Activated naive CD8-positive, alpha-beta T cell treated with anti-CD3 and anti-CD28 coated beads, Interleukin-2, amount 10 ng/mL, durations not matched to agents 7 days and 5 days (primary cell): Measurements from ENCODE around the gene ZNF414. TPM values are rescaled to one million over a fixed set of nuclear protein-coding genes. Genes with fewer than 3 reads are reported as not detected.

ENCODE experiments used
- ATAC-seq: fragments of 150-1000 bp; cut with Tn5 transposase; one replicate; pipeline ENCODE4 v1.10.0; 2021; ENCODE audit warnings: low read depth, moderate library complexity
- POLR2A ChIA-PET: fragments of 350-600 bp; sonication (Branson Sonifier 250); formaldehyde crosslinking; loops from one replicate; lab custom pipeline; 2021; ENCODE audit warnings: antibody characterized with exemption; lab: Charles Lee
- DNase-seq: peaks from one replicate; pipeline ENCODE4 v3.0.0; 2021
- H3K27ac Mint-ChIP-seq: one replicate; pipeline ENCODE4 v1.8.0; 2022; ENCODE audit warnings: mild to moderate bottlenecking, mixed read lengths
- H3K27me3 Mint-ChIP-seq: one replicate; pipeline ENCODE4 v1.8.0; 2022; ENCODE audit warnings: mild to moderate bottlenecking, moderate library complexity, mixed read lengths
- H3K36me3 Mint-ChIP-seq: one replicate; pipeline ENCODE4 v1.8.0; 2021; ENCODE audit warnings: mild to moderate bottlenecking, mixed read lengths
- H3K4me1 Mint-ChIP-seq: one replicate; pipeline ENCODE4 v1.8.0; 2021; ENCODE audit warnings: mixed read lengths
- H3K4me3 Mint-ChIP-seq: one replicate; pipeline ENCODE4 v1.8.0; 2022; ENCODE audit warnings: mild to moderate bottlenecking, moderate library complexity, mixed read lengths
- H3K9me3 Mint-ChIP-seq: one replicate; pipeline ENCODE4 v1.8.0; 2021; ENCODE audit warnings: mixed read lengths
- total RNA-seq, 2 experiments: library from RNA; stranded (reverse); gene quantifications; one replicate each; pipeline ENCODE4 v1.2.3, GENCODE V29; 2021

Gene ZNF414
- total RNA-seq, 2 experiments from 2014 or later = 38.2 to 40.5 TPM

- Mint-ChIP-seq H3K9me3 (no peaks in the 10 kb centered on the region), H3K4me1 (peaks cover 30% of the 10 kb centered on the region), H3K27me3 (no peaks in the 10 kb centered on the region), H3K4me3 (no peak overlapping the region), H3K36me3 (peaks cover 45% of the 10 kb centered on the region), H3K27ac (no peak overlapping the region)
- POLR2A ChIA-PET = no interaction called here
- ATAC-seq (no peak), DNase-seq (no peak)
Measured at GRCh38 chr19:8468124-8468523, 45.8 kb downstream of the ZNF414 start.

- H3K4me1 Mint-ChIP-seq = peaks cover 25% of the 10 kb centered on the region
- ATAC-seq (no peak), DNase-seq (no peak)
- H3K4me3 Mint-ChIP-seq = no peak overlapping the region
- H3K36me3 Mint-ChIP-seq = peaks cover 46% of the 10 kb centered on the region
- no peaks in the 10 kb centered on the region for H3K27me3 Mint-ChIP-seq
- no peak overlapping the region for H3K27ac Mint-ChIP-seq
- no peaks in the 10 kb centered on the region for H3K9me3 Mint-ChIP-seq
- POLR2A ChIA-PET = no interaction called here
Measured at GRCh38 chr19:8466018-8466417, 47.9 kb downstream of the ZNF414 start.

- no peaks in the 10 kb centered on the region for H3K9me3 Mint-ChIP-seq
- no peak overlapping the region for H3K27ac Mint-ChIP-seq
- H3K36me3 Mint-ChIP-seq = peaks cover 31% of the 10 kb centered on the region
- DNase-seq (no peak), ATAC-seq (no peak)
- H3K4me3 Mint-ChIP-seq = no peak overlapping the region
- H3K4me1 Mint-ChIP-seq = peaks cover 18% of the 10 kb centered on the region
- POLR2A ChIA-PET = interaction anchor here (2.2 kb wide), 1 partner anchor 19 kb away, joined by 6 read pairs; no protein-coding TSS in a partner anchor
- no peaks in the 10 kb centered on the region for H3K27me3 Mint-ChIP-seq
Measured at GRCh38 chr19:8463365-8463764, 50.6 kb downstream of the ZNF414 start.

- H3K27me3 Mint-ChIP-seq = no peaks in the 10 kb centered on the region
- POLR2A ChIA-PET = interaction anchor here (1.4 to 2.2 kb wide), 2 partner anchors 18 to 51 kb away, joined by 3 to 6 read pairs; partner anchors contain the start of gene ZNF414
- peaks cover 28% of the 10 kb centered on the region for H3K36me3 Mint-ChIP-seq
- peaks cover 14% of the 10 kb centered on the region for H3K4me1 Mint-ChIP-seq
- DNase-seq (no peak), ATAC-seq (no peak)
- H3K9me3 Mint-ChIP-seq = no peaks in the 10 kb centered on the region
- H3K4me3 Mint-ChIP-seq = no peak overlapping the region
- peak overlapping the region; percentile 54 for H3K27ac Mint-ChIP-seq
Measured at GRCh38 chr19:8462571-8462970, 51.4 kb downstream of the ZNF414 start.

GRCh38 chr19:8461891-8462290, 52.1 kb downstream of the ZNF414 start:
- H3K9me3 Mint-ChIP-seq = no peaks in the 10 kb centered on the region
- H3K4me1 Mint-ChIP-seq = peaks cover 11% of the 10 kb centered on the region
- peaks cover 22% of the 10 kb centered on the region for H3K36me3 Mint-ChIP-seq
- H3K4me3 Mint-ChIP-seq = no peak overlapping the region
- no peak overlapping the region for H3K27ac Mint-ChIP-seq
- no peak for ATAC-seq
- POLR2A ChIA-PET = interaction anchor here (1.4 to 2.2 kb wide), 2 partner anchors 18 to 52 kb away, joined by 3 to 6 read pairs; partner anchors contain the start of gene ZNF414
- no peaks in the 10 kb centered on the region for H3K27me3 Mint-ChIP-seq
- no peak for DNase-seq

- H3K9me3 Mint-ChIP-seq = no peaks in the 10 kb centered on the region
- ATAC-seq = no peak
- POLR2A ChIA-PET = interaction anchor here (2.2 kb wide), 1 partner anchor 17 kb away, joined by 6 read pairs; no protein-coding TSS in a partner anchor
- H3K4me3 Mint-ChIP-seq = no peak overlapping the region
- no peaks in the 10 kb centered on the region for H3K27me3 Mint-ChIP-seq
- H3K27ac Mint-ChIP-seq = no peak overlapping the region
- H3K4me1 Mint-ChIP-seq = peaks cover 15% of the 10 kb centered on the region
- no peak for DNase-seq
- peaks cover 23% of the 10 kb centered on the region for H3K36me3 Mint-ChIP-seq
Measured at GRCh38 chr19:8461376-8461775, 52.6 kb downstream of the ZNF414 start.

GRCh38 chr19:8460516-8461298, 53.3 kb downstream of the ZNF414 start:
- POLR2A ChIA-PET = no interaction called here
- Mint-ChIP-seq H3K27me3 (no peaks in the 10 kb centered on the region), H3K4me1 (peaks cover 15% of the 10 kb centered on the region), H3K4me3 (no peak overlapping the region), H3K9me3 (no peaks in the 10 kb centered on the region), H3K36me3 (peaks cover 22% of the 10 kb centered on the region), H3K27ac (no peak overlapping the region)
- DNase-seq (no peak), ATAC-seq (no peak)

Other genes with a start within 250 kb of the ZNF414 start
- gene CD320, start 205.8 kb downstream of the ZNF414 start, total RNA-seq = 10 to 100 TPM; 36.1 to 38.4 TPM
- 10 to 100 TPM; 53.8 to 59.0 TPM for gene NDUFA7, start 192.8 kb downstream of the ZNF414 start, total RNA-seq
- 1,000 to 10,000 TPM; 1,838 to 1,917 TPM for gene RPS28, start 192.7 kb downstream of the ZNF414 start, total RNA-seq
- 1 to 10 TPM; 4.5 to 4.8 TPM for gene KANK3, start 170.9 kb downstream of the ZNF414 start, total RNA-seq
- gene ANGPTL4, start 150.0 kb downstream of the ZNF414 start, total RNA-seq = under 1 TPM in 1 of 2 experiments, not detected in 1; 0.64 TPM
- gene RAB11B, start 123.8 kb downstream of the ZNF414 start, total RNA-seq = 100 to 1,000 TPM in 1 of 2 experiments, 10 to 100 TPM in 1; 98.8 to 103 TPM
- 10 to 100 TPM; 23.9 to 25.0 TPM for gene MARCHF2, start 100.9 kb downstream of the ZNF414 start, total RNA-seq
- 100 to 1,000 TPM; 188 to 198 TPM for gene HNRNPM, start 69.2 kb downstream of the ZNF414 start, total RNA-seq
- gene PRAM1, start 11.5 kb downstream of the ZNF414 start, total RNA-seq = 1 to 10 TPM; 2.3 to 2.5 TPM
- gene MYO1F, start 63.3 kb upstream of the ZNF414 start, total RNA-seq = 100 to 1,000 TPM; 306 to 332 TPM
- 10 to 100 TPM; 40.3 to 41.3 TPM for gene ADAMTS10, start 96.5 kb upstream of the ZNF414 start, total RNA-seq
- not detected for gene NFILZ, start 116.5 kb upstream of the ZNF414 start, total RNA-seq
- gene ACTL9, start 184.6 kb upstream of the ZNF414 start, total RNA-seq = not detected
- not detected for gene OR2Z1, start 207.5 kb upstream of the ZNF414 start, total RNA-seq